Cardiac muscle cell (in vitro differentiated cells and primary cell): ENCODE measurements around the gene KRTAP6-2. TPM values are rescaled to one million over a fixed set of nuclear protein-coding genes. Genes with fewer than 3 reads are reported as not detected.

Source experiments
- DNase-seq, 2 donors: peaks; one replicate each; pipeline versions ENCODE4 v3.0.0 to v3.0.0-alpha.2; 2010 to 2017; ENCODE audit warnings: low read depth in 1 of 2, low spot score in 1 of 2
- H3K27ac ChIP-seq: fragments of 200-600 bp; sonication (generic); 2 replicates; pipeline ENCODE4 v1.5.1; 2016
- H3K27me3 ChIP-seq: fragments of 200-600 bp; sonication (generic); 2 replicates; pipeline ENCODE4 v1.6.0; 2016; ENCODE audit warnings: control low read depth
- H3K36me3 ChIP-seq: fragments of 200-600 bp; sonication (generic); 2 replicates; pipeline ENCODE4 v1.5.1; 2016; ENCODE audit warnings: control low read depth
- H3K4me1 ChIP-seq: fragments of 200-600 bp; sonication (generic); 2 replicates; pipeline ENCODE4 v1.8.1; 2017; ENCODE audit warnings: low read depth, mild to moderate bottlenecking, mixed run types
- H3K4me3 ChIP-seq: fragments of 200-600 bp; sonication (generic); 2 replicates; pipeline ENCODE4 v1.5.1; 2016; ENCODE audit warnings: mild to moderate bottlenecking
- H3K9me3 ChIP-seq: fragments of 200-600 bp; sonication (generic); 2 replicates; pipeline ENCODE4 v1.5.1; 2017; ENCODE audit warnings: low read depth, mild to moderate bottlenecking, control low read depth
- polyA plus RNA-seq: library from polyadenylated mRNA; unstranded; fragments of >200 nt; fragmentation: Nextera tagmentation; extraction: Ambion mirVana; gene quantifications from 2 replicates; pipeline ENCODE4 v1.2.1, GENCODE V29; 2016
- total RNA-seq: library from RNA; depleted of rRNA; stranded (reverse); fragments of >200 nt; gene quantifications from 2 replicates; pipeline ENCODE4 v1.2.3, GENCODE V29; 2016
- TF ChIP-seq, protein P1 (sequence below): IDR thresholded peaks from 2 replicates; pipeline ENCODE4 v1.5.1; 2012; ENCODE audit warnings: low read depth, mild to moderate bottlenecking, low read length

The KRTAP6-2 gene
- total and polyA plus RNA-seq, 2 experiments from 2014 or later, result not detected

DNA sequence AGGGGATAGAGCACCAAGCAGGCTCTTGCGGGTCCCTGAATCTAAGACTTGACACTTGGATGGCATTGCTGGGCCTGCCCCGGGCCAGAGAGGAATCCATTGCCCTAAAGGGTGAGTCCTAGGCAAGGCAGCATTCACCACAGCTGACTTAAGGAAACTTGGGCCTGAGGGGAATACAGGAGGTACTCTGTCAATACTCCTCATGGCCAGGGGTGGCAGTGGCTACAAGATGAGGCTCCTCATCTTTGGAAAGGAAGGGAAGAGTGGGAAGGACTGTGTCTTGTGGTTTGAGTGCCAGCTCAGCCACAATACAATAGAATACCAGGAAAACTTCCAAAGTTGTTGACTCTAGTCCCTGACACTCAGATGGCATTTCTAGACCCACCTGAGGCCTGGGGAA, 7.3 kb upstream of the KRTAP6-2 start:
- TF ChIP-seq, protein P1, sequence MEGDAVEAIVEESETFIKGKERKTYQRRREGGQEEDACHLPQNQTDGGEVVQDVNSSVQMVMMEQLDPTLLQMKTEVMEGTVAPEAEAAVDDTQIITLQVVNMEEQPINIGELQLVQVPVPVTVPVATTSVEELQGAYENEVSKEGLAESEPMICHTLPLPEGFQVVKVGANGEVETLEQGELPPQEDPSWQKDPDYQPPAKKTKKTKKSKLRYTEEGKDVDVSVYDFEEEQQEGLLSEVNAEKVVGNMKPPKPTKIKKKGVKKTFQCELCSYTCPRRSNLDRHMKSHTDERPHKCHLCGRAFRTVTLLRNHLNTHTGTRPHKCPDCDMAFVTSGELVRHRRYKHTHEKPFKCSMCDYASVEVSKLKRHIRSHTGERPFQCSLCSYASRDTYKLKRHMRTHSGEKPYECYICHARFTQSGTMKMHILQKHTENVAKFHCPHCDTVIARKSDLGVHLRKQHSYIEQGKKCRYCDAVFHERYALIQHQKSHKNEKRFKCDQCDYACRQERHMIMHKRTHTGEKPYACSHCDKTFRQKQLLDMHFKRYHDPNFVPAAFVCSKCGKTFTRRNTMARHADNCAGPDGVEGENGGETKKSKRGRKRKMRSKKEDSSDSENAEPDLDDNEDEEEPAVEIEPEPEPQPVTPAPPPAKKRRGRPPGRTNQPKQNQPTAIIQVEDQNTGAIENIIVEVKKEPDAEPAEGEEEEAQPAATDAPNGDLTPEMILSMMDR, result no peak
- Histone ChIP-seq H3K4me1 (no peaks in the 10 kb centered on the region), H3K27me3 (no peaks in the 10 kb centered on the region), H3K36me3 (no peaks in the 10 kb centered on the region), H3K27ac (no peak overlapping the region), H3K4me3 (no peak overlapping the region), H3K9me3 (no peaks in the 10 kb centered on the region)
- no peak for DNase-seq

DNA sequence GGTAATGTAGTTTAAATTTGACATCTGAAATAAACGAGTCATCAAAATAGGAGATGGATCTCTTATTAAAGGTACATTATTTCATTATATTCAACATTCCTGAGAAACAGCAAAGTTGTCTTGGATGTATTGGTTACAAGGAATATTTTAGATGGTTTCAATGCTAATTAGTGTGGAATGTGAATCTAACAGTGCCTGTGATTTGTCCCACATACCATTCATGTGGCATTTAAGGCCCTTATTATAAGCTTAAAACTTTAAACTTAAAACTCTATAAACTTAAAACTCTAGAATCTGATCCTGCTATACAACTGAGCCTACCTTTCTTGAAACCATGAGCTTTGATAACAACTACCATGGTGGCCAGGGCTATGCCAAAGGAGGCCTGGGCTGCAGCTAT, 2.1 kb upstream of the KRTAP6-2 start, which contains the start of gene KRTAP22-1:
TSS of gene KRTAP22-1 (plus strand) at position 301 of the 400 bp plus-strand sequence.
- no peak within 1 kb of the TSS for H3K27ac ChIP-seq
- no peaks in the 10 kb centered on the region for H3K4me1 ChIP-seq
- no peaks in the 10 kb centered on the region for H3K27me3 ChIP-seq
- no peaks in the 10 kb centered on the region for H3K9me3 ChIP-seq
- no peak within 1 kb of the TSS for H3K4me3 ChIP-seq
- TF ChIP-seq, protein P1, result no peak
- H3K36me3 ChIP-seq, result no peaks in the 10 kb centered on the region
- DNase-seq, result no peak

DNA sequence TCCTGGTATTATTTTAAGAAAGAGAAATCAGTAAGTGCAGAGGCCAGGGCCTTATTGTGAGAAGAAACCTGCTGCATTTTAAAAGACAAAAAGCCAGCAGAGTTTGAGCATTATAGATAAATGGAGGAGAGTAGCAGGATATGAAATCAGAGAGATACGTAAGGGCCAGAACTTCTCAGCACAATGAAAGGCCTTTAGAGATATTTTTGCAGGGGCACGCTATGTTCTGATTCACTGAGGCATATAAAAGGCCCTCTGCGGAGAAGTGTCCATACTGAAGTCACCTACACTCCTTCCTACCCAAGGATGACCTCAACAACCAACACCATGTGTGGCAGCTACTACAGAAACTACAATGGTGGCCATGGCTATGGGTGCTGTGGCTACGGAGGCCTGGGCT, 6.6 kb downstream of the KRTAP6-2 start, which contains the start of gene KRTAP6-3:
TSS of gene KRTAP6-3 (plus strand) at position 301 of the 400 bp plus-strand sequence. CDS start at position 307, 6 bp downstream.
- no peaks in the 10 kb centered on the region for H3K36me3 ChIP-seq
- no peak within 1 kb of the TSS for H3K4me3 ChIP-seq
- TF ChIP-seq, protein P1, result no peak
- H3K27ac ChIP-seq, result no peak within 1 kb of the TSS
- H3K4me1 ChIP-seq, result no peaks in the 10 kb centered on the region
- no peak for DNase-seq
- H3K27me3 ChIP-seq, result no peaks in the 10 kb centered on the region
- no peaks in the 10 kb centered on the region for H3K9me3 ChIP-seq

DNA sequence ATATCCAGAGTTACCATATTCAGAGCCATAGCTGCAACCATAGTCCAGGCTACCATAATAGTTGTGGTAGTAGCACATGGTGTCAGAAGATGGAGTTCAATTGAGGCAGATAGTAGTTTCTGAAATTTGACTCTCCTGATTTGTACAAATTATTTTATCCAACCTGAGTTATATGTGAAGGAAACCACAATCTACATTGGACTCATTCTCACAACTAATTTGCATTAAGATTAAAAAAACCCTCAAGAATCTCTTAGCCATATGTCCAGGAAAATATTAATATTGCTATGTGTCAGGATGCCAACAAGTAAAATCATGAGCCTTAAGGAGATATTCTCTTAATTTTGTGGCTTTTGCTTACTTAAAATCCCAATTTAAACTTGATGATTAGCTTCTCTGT, 8.4 kb downstream of the KRTAP6-2 start, which contains the start of gene KRTAP22-2:
TSS of gene KRTAP22-2 (minus strand) at position 101 of the 400 bp plus-strand sequence.
- no peaks in the 10 kb centered on the region for H3K36me3 ChIP-seq
- no peak within 1 kb of the TSS for H3K27ac ChIP-seq
- no peaks in the 10 kb centered on the region for H3K27me3 ChIP-seq
- DNase-seq, result no peak
- no peak within 1 kb of the TSS for H3K4me3 ChIP-seq
- TF ChIP-seq, protein P1, result no peak
- H3K9me3 ChIP-seq, result no peaks in the 10 kb centered on the region
- H3K4me1 ChIP-seq, result no peaks in the 10 kb centered on the region

DNA sequence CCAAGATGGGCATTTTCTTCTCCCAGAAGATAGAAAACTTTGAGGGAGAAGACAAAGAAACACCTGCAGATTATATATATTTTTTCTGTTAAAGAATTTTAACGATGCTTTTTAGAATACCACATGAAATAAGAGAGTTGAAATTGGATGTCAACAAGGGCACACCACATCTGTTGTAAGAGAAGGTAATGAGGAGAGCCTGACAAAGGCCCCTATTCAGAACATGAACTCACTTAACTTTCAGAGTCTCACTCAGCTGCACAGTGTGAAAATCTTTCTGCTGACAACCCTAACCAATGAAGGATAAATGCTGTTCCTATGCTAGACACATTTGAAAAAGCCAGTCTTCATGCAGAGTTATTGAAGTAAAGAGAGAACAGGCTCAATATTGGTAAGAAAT, 15.8 kb downstream of the KRTAP6-2 start:
- Histone ChIP-seq H3K27me3 (no peaks in the 10 kb centered on the region), H3K27ac (no peak overlapping the region), H3K9me3 (no peaks in the 10 kb centered on the region), H3K4me1 (no peaks in the 10 kb centered on the region), H3K36me3 (no peaks in the 10 kb centered on the region), H3K4me3 (no peak overlapping the region)
- TF ChIP-seq, protein P1, result no peak
- no peak for DNase-seq
